Measurements from ENCODE around the gene PIP5K1B.

DNA sequence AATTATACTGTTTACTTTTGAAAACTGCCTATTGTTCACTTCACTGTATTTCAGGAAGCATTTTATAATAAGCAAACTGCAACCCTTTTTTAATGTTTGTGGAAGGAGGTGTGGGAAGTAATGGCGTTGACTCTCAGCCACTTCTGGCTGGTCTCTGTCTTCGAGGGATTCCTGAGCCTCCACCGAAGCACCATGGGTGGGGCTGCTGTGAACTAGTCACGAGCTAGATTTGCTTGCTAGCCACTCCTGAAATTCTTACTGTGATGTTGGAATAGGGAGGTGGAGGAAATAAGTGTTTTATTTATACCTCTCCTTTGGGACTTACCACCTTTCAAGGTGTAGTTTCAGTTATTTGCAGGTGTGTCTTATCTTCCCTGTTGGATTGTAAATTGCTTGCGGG lies 26.8 kb downstream of the PIP5K1B start:
- TF ChIP-seq, protein P1, sequence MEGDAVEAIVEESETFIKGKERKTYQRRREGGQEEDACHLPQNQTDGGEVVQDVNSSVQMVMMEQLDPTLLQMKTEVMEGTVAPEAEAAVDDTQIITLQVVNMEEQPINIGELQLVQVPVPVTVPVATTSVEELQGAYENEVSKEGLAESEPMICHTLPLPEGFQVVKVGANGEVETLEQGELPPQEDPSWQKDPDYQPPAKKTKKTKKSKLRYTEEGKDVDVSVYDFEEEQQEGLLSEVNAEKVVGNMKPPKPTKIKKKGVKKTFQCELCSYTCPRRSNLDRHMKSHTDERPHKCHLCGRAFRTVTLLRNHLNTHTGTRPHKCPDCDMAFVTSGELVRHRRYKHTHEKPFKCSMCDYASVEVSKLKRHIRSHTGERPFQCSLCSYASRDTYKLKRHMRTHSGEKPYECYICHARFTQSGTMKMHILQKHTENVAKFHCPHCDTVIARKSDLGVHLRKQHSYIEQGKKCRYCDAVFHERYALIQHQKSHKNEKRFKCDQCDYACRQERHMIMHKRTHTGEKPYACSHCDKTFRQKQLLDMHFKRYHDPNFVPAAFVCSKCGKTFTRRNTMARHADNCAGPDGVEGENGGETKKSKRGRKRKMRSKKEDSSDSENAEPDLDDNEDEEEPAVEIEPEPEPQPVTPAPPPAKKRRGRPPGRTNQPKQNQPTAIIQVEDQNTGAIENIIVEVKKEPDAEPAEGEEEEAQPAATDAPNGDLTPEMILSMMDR (optimal IDR thresholded peaks at IDR 0.05 in 1 of 3, IDR thresholded peaks at IDR 0.05 in 1 of 3, conservative IDR thresholded peaks at IDR 0.05 in 1 of 3; ENCODE audit: extremely low read depth in 1 of 3, insufficient read depth in 2 of 3, low read length in 3 of 3): no peak
- TF ChIP-seq EZH2 (IDR thresholded peaks at IDR 0.05; ENCODE audit: low read length): no peak
